GM13977 (cell line): ENCODE results near the gene ATP6V0B.

ENCODE experiments used
- DNase-seq: peaks from one replicate; pipeline ENCODE4 v3.0.0; 2012; ENCODE audit warnings: low spot score
- CTCF ChIP-seq: IDR thresholded peaks from 2 replicates; pipeline ENCODE4 v1.5.1; 2012; ENCODE audit warnings: mild to moderate bottlenecking, control low read depth; ENCODE audit not compliant: insufficient read depth; ENCODE audit errors: extremely low read depth, missing control alignments
- in situ Hi-C: fragments of 300-500 bp; cut with MboI; formaldehyde crosslinking; loops from one replicate; pipeline ENCODE4 v1.12.0; 2022; ENCODE audit warnings: low sequenced_read_pairs, low pct_unique_long_range_greater_than_20kb, mixed read lengths, inconsistent platforms; ENCODE audit not compliant: unreplicated experiment

Gene ATP6V0B

GRCh38 chr1:43974443-43975248 lies at the start of gene ATP6V0B:
Gene ATP6V0B (plus strand): TSS chr1:43974960. CDS start chr1:43975041, 81 bp downstream.
- peak; percentile 17 for TF ChIP-seq CTCF
- in situ Hi-C loops: no loop called here
- peak; percentile 98 for DNase-seq

GRCh38 chr1:43925846-43926245 lies 48.9 kb upstream of the ATP6V0B start:
- in situ Hi-C loops: loop anchor here (25.0 kb wide), 1 partner anchor 389 kb away; the partner anchor contains the start of gene PTPRF
- DNase-seq: no peak
- no peak for TF ChIP-seq CTCF

GRCh38 chr1:43930168-43930948 lies 44.4 kb upstream of the ATP6V0B start:
- in situ Hi-C loops: loop anchor here (10.0 to 25.0 kb wide), 2 partner anchors 166 to 393 kb away; partner anchors contain the start of gene PTPRF
- TF ChIP-seq CTCF: peak; percentile 55
- DNase-seq: peak; percentile 60

- DNase-seq: no peak
- no peak for TF ChIP-seq CTCF
- in situ Hi-C loops: loop anchor here (10.0 to 25.0 kb wide), 2 partner anchors 166 to 394 kb away; partner anchors contain the start of gene PTPRF
Measured at GRCh38 chr1:43930949-43931275, 43.8 kb upstream of the ATP6V0B start.

GRCh38 chr1:43931711-43932660 lies 42.8 kb upstream of the ATP6V0B start:
- DNase-seq: no peak
- in situ Hi-C loops: loop anchor here (10.0 to 25.0 kb wide), 2 partner anchors 167 to 395 kb away; partner anchors contain the start of gene PTPRF
- no peak for TF ChIP-seq CTCF
